Astrocyte (in vitro differentiated cells and primary cell): ENCODE data around the gene ACTN1.

Experiments used
- CTCF ChIP-seq: IDR thresholded peaks from 2 replicates; pipeline ENCODE4 v1.5.1; 2011; ENCODE audit warnings: low read depth, mild to moderate bottlenecking, inconsistent platforms, low read length, moderate library complexity; ENCODE audit not compliant: insufficient read depth
- EZH2 ChIP-seq: IDR thresholded peaks from 2 replicates; pipeline ENCODE4 v1.6.1; 2012; ENCODE audit warnings: mild to moderate bottlenecking, low read length, inconsistent platforms; ENCODE audit not compliant: insufficient read depth

GRCh38 chr14:68896132-68896531, 83.0 kb downstream of the ACTN1 start:
- TF ChIP-seq CTCF (peak; percentile 38), EZH2 (no peak)
